ENCODE measurements around the gene KIF17.
A peak's percentile ranks its signal among the peaks of the same experiment; 100 is the strongest.

The KIF17 gene

GRCh38 chr1:20660363-20660762 is 57.4 kb downstream of the KIF17 start:
- H3K27ac ChIP-seq (ENCODE audit: low read depth, low read length) = no peak overlapping the region
- H3K4me1 ChIP-seq (ENCODE audit: control insufficient read depth, insufficient read depth, low read length, unreplicated experiment) = peaks cover 15% of the 10 kb centered on the region
- H3K4me3 ChIP-seq (ENCODE audit: low read depth, low read length) = peak overlapping the region; percentile 99
- H2AFZ ChIP-seq (ENCODE audit: low read length, unreplicated experiment) = peak overlapping the region; percentile 89
- H3K79me2 ChIP-seq (ENCODE audit: control insufficient read depth, insufficient read depth, low read length, unreplicated experiment) = peaks cover 52% of the 10 kb centered on the region
- H3K36me3 ChIP-seq (ENCODE audit: insufficient read depth, low read length) = peaks cover 16% of the 10 kb centered on the region; the same call in 1 of the 2 replicates
- H3K27me3 ChIP-seq (ENCODE audit: insufficient read depth, low read length) = no peaks in the 10 kb centered on the region

- H3K4me1 ChIP-seq (ENCODE audit: control insufficient read depth, insufficient read depth, low read length, unreplicated experiment) = peaks cover 15% of the 10 kb centered on the region
- no peak overlapping the region for H3K27ac ChIP-seq (ENCODE audit: low read depth, low read length)
- H3K27me3 ChIP-seq (ENCODE audit: insufficient read depth, low read length) = no peaks in the 10 kb centered on the region
- H3K4me3 ChIP-seq (ENCODE audit: low read depth, low read length) = no peak overlapping the region
- H3K79me2 ChIP-seq (ENCODE audit: control insufficient read depth, insufficient read depth, low read length, unreplicated experiment) = peaks cover 52% of the 10 kb centered on the region
- H3K36me3 ChIP-seq (ENCODE audit: insufficient read depth, low read length) = peaks cover 26% of the 10 kb centered on the region; the same call in 1 of the 2 replicates
- H2AFZ ChIP-seq (ENCODE audit: low read length, unreplicated experiment) = no peak overlapping the region
These were observed 59.5 kb downstream of the KIF17 start for GRCh38 chr1:20658166-20658915.

GRCh38 chr1:20657024-20657423 is 60.8 kb downstream of the KIF17 start:
- Histone ChIP-seq H3K36me3 (ENCODE audit: insufficient read depth, low read length) (peaks cover 31% of the 10 kb centered on the region; the same call in 1 of the 2 replicates), H3K27ac (ENCODE audit: low read depth, low read length) (no peak overlapping the region), H3K27me3 (ENCODE audit: insufficient read depth, low read length) (no peaks in the 10 kb centered on the region), H3K4me3 (ENCODE audit: low read depth, low read length) (no peak overlapping the region), H3K4me1 (ENCODE audit: control insufficient read depth, insufficient read depth, low read length, unreplicated experiment) (peaks cover 11% of the 10 kb centered on the region), H3K79me2 (ENCODE audit: control insufficient read depth, insufficient read depth, low read length, unreplicated experiment) (peaks cover 52% of the 10 kb centered on the region), H2AFZ (ENCODE audit: low read length, unreplicated experiment) (no peak overlapping the region)

- peaks cover 44% of the 10 kb centered on the region; the same call in 1 of the 2 replicates for H3K36me3 ChIP-seq (ENCODE audit: insufficient read depth, low read length)
- H3K27me3 ChIP-seq (ENCODE audit: insufficient read depth, low read length) = no peaks in the 10 kb centered on the region
These were observed 63.6 kb downstream of the KIF17 start for GRCh38 chr1:20654104-20654690.

GRCh38 chr1:20652300-20652699 is 65.5 kb downstream of the KIF17 start:
- Histone ChIP-seq H3K27me3 (ENCODE audit: insufficient read depth, low read length) (no peaks in the 10 kb centered on the region), H2AFZ (ENCODE audit: low read length, unreplicated experiment) (no peak overlapping the region), H3K4me1 (ENCODE audit: control insufficient read depth, insufficient read depth, low read length, unreplicated experiment) (no peaks in the 10 kb centered on the region), H3K36me3 (ENCODE audit: insufficient read depth, low read length) (peaks cover 41% of the 10 kb centered on the region; the same call in 1 of the 2 replicates), H3K27ac (ENCODE audit: low read depth, low read length) (no peak overlapping the region), H3K4me3 (ENCODE audit: low read depth, low read length) (no peak overlapping the region), H3K79me2 (ENCODE audit: control insufficient read depth, insufficient read depth, low read length, unreplicated experiment) (peaks cover 14% of the 10 kb centered on the region)

More at GRCh38 chr1:20654104-20654690, 63.6 kb downstream of the KIF17 start:
- Histone ChIP-seq H3K27ac (ENCODE audit: low read depth, low read length) (no peak overlapping the region), H2AFZ (ENCODE audit: low read length, unreplicated experiment) (no peak overlapping the region), H3K79me2 (ENCODE audit: control insufficient read depth, insufficient read depth, low read length, unreplicated experiment) (peaks cover 31% of the 10 kb centered on the region), H3K4me1 (ENCODE audit: control insufficient read depth, insufficient read depth, low read length, unreplicated experiment) (no peaks in the 10 kb centered on the region), H3K4me3 (ENCODE audit: low read depth, low read length) (no peak overlapping the region)

- Histone ChIP-seq H3K36me3 (ENCODE audit: insufficient read depth, low read length) (peaks cover 27% of the 10 kb centered on the region; the same call in 1 of the 2 replicates), H3K27ac (ENCODE audit: low read depth, low read length) (no peak overlapping the region), H3K4me1 (ENCODE audit: control insufficient read depth, insufficient read depth, low read length, unreplicated experiment) (no peaks in the 10 kb centered on the region), H3K4me3 (ENCODE audit: low read depth, low read length) (no peak overlapping the region), H3K27me3 (ENCODE audit: insufficient read depth, low read length) (no peaks in the 10 kb centered on the region), H3K79me2 (ENCODE audit: control insufficient read depth, insufficient read depth, low read length, unreplicated experiment) (no peaks in the 10 kb centered on the region), H2AFZ (ENCODE audit: low read length, unreplicated experiment) (no peak overlapping the region)
These were observed 68.9 kb downstream of the KIF17 start for GRCh38 chr1:20648946-20649345.

- Histone ChIP-seq H2AFZ (ENCODE audit: low read length, unreplicated experiment) (no peak overlapping the region), H3K36me3 (ENCODE audit: insufficient read depth, low read length) (peaks cover 22% of the 10 kb centered on the region; the same call in 1 of the 2 replicates), H3K79me2 (ENCODE audit: control insufficient read depth, insufficient read depth, low read length, unreplicated experiment) (no peaks in the 10 kb centered on the region), H3K4me3 (ENCODE audit: low read depth, low read length) (no peak overlapping the region), H3K27ac (ENCODE audit: low read depth, low read length) (no peak overlapping the region), H3K27me3 (ENCODE audit: insufficient read depth, low read length) (no peaks in the 10 kb centered on the region), H3K4me1 (ENCODE audit: control insufficient read depth, insufficient read depth, low read length, unreplicated experiment) (no peaks in the 10 kb centered on the region)
These were observed 69.4 kb downstream of the KIF17 start for GRCh38 chr1:20648438-20648837.

GRCh38 chr1:20645414-20645813 is 72.4 kb downstream of the KIF17 start:
- H3K79me2 ChIP-seq (ENCODE audit: control insufficient read depth, insufficient read depth, low read length, unreplicated experiment) = no peaks in the 10 kb centered on the region
- H3K27ac ChIP-seq (ENCODE audit: low read depth, low read length) = no peak overlapping the region
- no peaks in the 10 kb centered on the region for H3K4me1 ChIP-seq (ENCODE audit: control insufficient read depth, insufficient read depth, low read length, unreplicated experiment)
- H3K27me3 ChIP-seq (ENCODE audit: insufficient read depth, low read length) = no peaks in the 10 kb centered on the region
- H2AFZ ChIP-seq (ENCODE audit: low read length, unreplicated experiment) = no peak overlapping the region
- H3K36me3 ChIP-seq (ENCODE audit: insufficient read depth, low read length) = peaks cover 12% of the 10 kb centered on the region; the same call in 1 of the 2 replicates
- H3K4me3 ChIP-seq (ENCODE audit: low read depth, low read length) = no peak overlapping the region

- Histone ChIP-seq H3K27ac (ENCODE audit: low read depth, low read length) (no peak overlapping the region), H3K4me3 (ENCODE audit: low read depth, low read length) (no peak overlapping the region), H3K4me1 (ENCODE audit: control insufficient read depth, insufficient read depth, low read length, unreplicated experiment) (no peaks in the 10 kb centered on the region), H3K79me2 (ENCODE audit: control insufficient read depth, insufficient read depth, low read length, unreplicated experiment) (no peaks in the 10 kb centered on the region), H3K27me3 (ENCODE audit: insufficient read depth, low read length) (no peaks in the 10 kb centered on the region), H3K36me3 (ENCODE audit: insufficient read depth, low read length) (peaks cover 7% of the 10 kb centered on the region; the same call in 1 of the 2 replicates), H2AFZ (ENCODE audit: low read length, unreplicated experiment) (no peak overlapping the region)
These were observed 73.4 kb downstream of the KIF17 start for GRCh38 chr1:20644416-20644815.

GRCh38 chr1:20643080-20643479 is 74.7 kb downstream of the KIF17 start:
- Histone ChIP-seq H3K4me3 (ENCODE audit: low read depth, low read length) (no peak overlapping the region), H3K27ac (ENCODE audit: low read depth, low read length) (no peak overlapping the region), H3K79me2 (ENCODE audit: control insufficient read depth, insufficient read depth, low read length, unreplicated experiment) (no peaks in the 10 kb centered on the region), H2AFZ (ENCODE audit: low read length, unreplicated experiment) (no peak overlapping the region), H3K36me3 (ENCODE audit: insufficient read depth, low read length) (peaks cover 6% of the 10 kb centered on the region; the same call in 1 of the 2 replicates), H3K4me1 (ENCODE audit: control insufficient read depth, insufficient read depth, low read length, unreplicated experiment) (no peaks in the 10 kb centered on the region), H3K27me3 (ENCODE audit: insufficient read depth, low read length) (no peaks in the 10 kb centered on the region)

GRCh38 chr1:20641975-20642374 is 75.8 kb downstream of the KIF17 start:
- H3K36me3 ChIP-seq (ENCODE audit: insufficient read depth, low read length) = peaks cover 6% of the 10 kb centered on the region; the same call in 1 of the 2 replicates
- no peaks in the 10 kb centered on the region for H3K27me3 ChIP-seq (ENCODE audit: insufficient read depth, low read length)
- no peaks in the 10 kb centered on the region for H3K79me2 ChIP-seq (ENCODE audit: control insufficient read depth, insufficient read depth, low read length, unreplicated experiment)
- H2AFZ ChIP-seq (ENCODE audit: low read length, unreplicated experiment) = no peak overlapping the region
- no peak overlapping the region for H3K27ac ChIP-seq (ENCODE audit: low read depth, low read length)
- H3K4me1 ChIP-seq (ENCODE audit: control insufficient read depth, insufficient read depth, low read length, unreplicated experiment) = no peaks in the 10 kb centered on the region
- H3K4me3 ChIP-seq (ENCODE audit: low read depth, low read length) = no peak overlapping the region

Measured in ACC112 (cell line).